A549 treated with dexamethasone at 1 μM for 4 hours (cell line): ENCODE results near the gene RSPH6A. TPM values are rescaled to one million over a fixed set of nuclear protein-coding genes. Genes with fewer than 3 reads are reported as not detected.

Experiments used
- total RNA-seq: library from RNA; stranded (reverse); fragments of 200-300 nt; extraction: Qiagen RNA extraction; gene quantifications from 5 replicates; pipeline ENCODE4 v1.2.3, GENCODE V29; 2022

Gene RSPH6A
- total RNA-seq, result 0.04 TPM in 2 of 5 replicates, not detected in the others

GRCh38 chr19:45814851-45815480 lies at the start of gene RSPH6A:
TSS of gene RSPH6A (minus strand) at chr19:45815308. CDS start at chr19:45815176, 132 bp downstream.

GRCh38 chr19:45863840-45864628 lies 48.9 kb upstream of the RSPH6A start, which contains the start of gene FOXA3:
TSS of gene FOXA3 (plus strand) at chr19:45864326. CDS start at chr19:45864457, 131 bp downstream.

GRCh38 chr19:45862564-45863334 lies 47.6 kb upstream of the RSPH6A start, which contains the start of gene SYMPK:
TSS of gene SYMPK (minus strand) at chr19:45863147. CDS start at chr19:45854495, 8,652 bp downstream.

GRCh38 chr19:45792470-45793177 lies 22.5 kb downstream of the RSPH6A start, which contains the start of gene DMWD:
TSS of gene DMWD (minus strand) at chr19:45792845. CDS start at chr19:45792756, 89 bp downstream.

GRCh38 chr19:45782162-45782691 lies 32.9 kb downstream of the RSPH6A start, which contains the start of gene DMPK:
TSS of gene DMPK (minus strand) at chr19:45782490. CDS start at chr19:45782352, 138 bp downstream.

GRCh38 chr19:45768984-45769782 lies 45.9 kb downstream of the RSPH6A start, which contains the start of gene SIX5:
TSS of gene SIX5 (minus strand) at chr19:45769252. CDS start at chr19:45768844, 408 bp downstream.

Other genes starting within 250 kb of the RSPH6A start
- 11.7 to 21.3 TPM (median 20.2 TPM) in 5 replicates for gene OPA3, start 230.5 kb downstream of the RSPH6A start, total RNA-seq
- 0.25 to 0.58 TPM (median 0.36 TPM) in 5 replicates for gene GPR4, start 213.1 kb downstream of the RSPH6A start, total RNA-seq
- 19.7 to 25.5 TPM (median 24.2 TPM) in 5 replicates for gene EML2, start 175.9 kb downstream of the RSPH6A start, total RNA-seq
- 1.4 to 4.1 TPM (median 2.4 TPM) in 5 replicates for gene GIPR, start 147.1 kb downstream of the RSPH6A start, total RNA-seq
- gene SNRPD2, start 123.4 kb downstream of the RSPH6A start, total RNA-seq, result 660 to 1,062 TPM (median 681 TPM) in 5 replicates
- gene QPCTL, start 122.6 kb downstream of the RSPH6A start, total RNA-seq, result 7.4 to 8.9 TPM (median 8.4 TPM) in 5 replicates
- 7.0 to 12.9 TPM (median 10.9 TPM) in 5 replicates for gene FBXO46, start 84.4 kb downstream of the RSPH6A start, total RNA-seq
- gene MEIOSIN, start 81.9 kb downstream of the RSPH6A start, total RNA-seq, result 0.02 to 0.09 TPM (median 0.05 TPM) in 5 replicates
- 13.3 to 26.4 TPM (median 25.2 TPM) in 5 replicates for gene SIX5, start 46.1 kb downstream of the RSPH6A start, total RNA-seq
- 24.2 to 45.1 TPM (median 38.9 TPM) in 5 replicates for gene DMPK, start 32.8 kb downstream of the RSPH6A start, total RNA-seq
- gene DMWD, start 22.5 kb downstream of the RSPH6A start, total RNA-seq, result 16.2 to 37.1 TPM (median 33.7 TPM) in 5 replicates
- 44.8 to 77.4 TPM (median 74.5 TPM) in 5 replicates for gene SYMPK, start 47.8 kb upstream of the RSPH6A start, total RNA-seq
- 0.51 to 0.93 TPM (median 0.73 TPM) in 5 replicates for gene FOXA3, start 49.0 kb upstream of the RSPH6A start, total RNA-seq
- gene IRF2BP1, start 70.8 kb upstream of the RSPH6A start, total RNA-seq, result 20.8 to 37.5 TPM (median 33.3 TPM) in 5 replicates
- 5.6 to 10.4 TPM (median 9.7 TPM) in 5 replicates for gene MYPOP, start 87.3 kb upstream of the RSPH6A start, total RNA-seq
- 0.07 TPM in 1 of 5 replicates, not detected in the others for gene NANOS2, start 99.5 kb upstream of the RSPH6A start, total RNA-seq
- gene NOVA2, start 158.6 kb upstream of the RSPH6A start, total RNA-seq, result 1.0 to 1.7 TPM (median 1.3 TPM) in 5 replicates
- 3.4 to 5.8 TPM (median 5.7 TPM) in 5 replicates for gene CCDC61, start 180.2 kb upstream of the RSPH6A start, total RNA-seq
- gene PGLYRP1, start 207.7 kb upstream of the RSPH6A start, total RNA-seq, result not detected in 5 replicates
- 0.16 to 0.52 TPM (median 0.47 TPM) in 5 replicates for gene IGFL4, start 225.7 kb upstream of the RSPH6A start, total RNA-seq